Measurements from ENCODE around the gene HCRT.

The HCRT gene

DNA sequence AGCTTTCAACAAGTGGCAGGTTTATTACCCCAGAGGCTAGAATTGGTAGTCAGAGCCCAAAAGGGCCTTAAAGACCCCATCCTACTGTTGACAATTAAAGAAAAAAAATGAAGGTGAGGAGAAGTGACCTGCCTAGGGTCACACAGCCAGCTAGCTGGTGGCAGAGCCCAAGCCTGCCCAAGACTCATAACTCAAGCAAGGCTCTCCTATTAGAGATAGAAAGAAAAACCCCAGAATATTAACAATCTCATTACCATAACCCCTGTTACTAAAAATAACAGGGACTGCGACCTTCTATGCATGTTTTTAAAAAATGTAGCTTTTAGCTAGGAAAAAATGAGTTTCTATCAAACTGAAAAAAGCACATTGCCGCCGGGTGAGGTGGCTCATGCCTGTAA, 48.6 kb downstream of the HCRT start:
- DNase-seq = no peak

DNA sequence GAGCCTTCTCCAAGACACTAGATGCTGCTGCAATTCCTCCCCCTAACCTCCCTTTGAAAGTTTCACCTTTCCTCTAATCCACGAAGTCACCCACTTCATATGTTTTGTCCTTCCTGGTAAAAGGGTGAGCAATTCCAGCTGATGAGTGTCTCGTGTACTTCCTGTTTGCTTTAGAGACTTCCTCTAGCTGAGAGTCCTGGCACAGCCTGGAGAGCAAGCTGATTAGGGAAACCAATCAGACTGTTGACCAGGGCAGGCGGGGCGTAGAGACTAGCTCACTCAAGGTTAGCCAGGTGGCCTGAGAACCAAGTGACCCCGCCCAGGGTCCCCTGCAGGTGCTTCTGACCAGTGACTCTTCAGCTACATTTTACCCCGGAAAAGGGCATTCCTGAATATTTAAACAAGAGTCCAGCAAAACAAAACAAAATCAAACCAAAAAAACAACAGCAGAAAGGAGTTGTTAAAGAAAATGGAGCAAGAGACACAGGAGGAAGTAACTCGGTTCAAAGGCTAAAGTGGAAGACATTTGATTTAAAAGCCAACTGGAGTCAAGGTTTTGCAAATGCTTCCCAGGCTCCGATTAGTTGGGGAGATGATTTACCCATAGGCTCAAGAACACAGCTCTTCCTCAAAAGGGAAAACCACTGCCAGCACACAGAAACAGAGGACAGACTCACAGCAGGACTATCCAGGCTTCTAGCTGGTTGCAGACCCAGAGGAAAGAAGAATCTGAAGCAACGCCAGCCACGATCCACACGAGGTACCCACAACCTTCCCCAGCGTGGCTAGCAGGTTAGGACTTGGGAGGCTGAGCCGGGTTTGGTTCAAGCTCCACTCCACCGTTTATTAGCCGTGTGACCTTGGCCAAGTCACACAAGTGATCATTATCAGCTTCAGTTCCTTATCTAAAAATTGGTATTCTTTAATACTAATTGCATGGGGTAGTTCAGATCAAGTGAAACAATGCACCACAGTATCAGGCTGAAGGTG, 49.3 kb downstream of the HCRT start:
- DNase-seq = no peak

DNA sequence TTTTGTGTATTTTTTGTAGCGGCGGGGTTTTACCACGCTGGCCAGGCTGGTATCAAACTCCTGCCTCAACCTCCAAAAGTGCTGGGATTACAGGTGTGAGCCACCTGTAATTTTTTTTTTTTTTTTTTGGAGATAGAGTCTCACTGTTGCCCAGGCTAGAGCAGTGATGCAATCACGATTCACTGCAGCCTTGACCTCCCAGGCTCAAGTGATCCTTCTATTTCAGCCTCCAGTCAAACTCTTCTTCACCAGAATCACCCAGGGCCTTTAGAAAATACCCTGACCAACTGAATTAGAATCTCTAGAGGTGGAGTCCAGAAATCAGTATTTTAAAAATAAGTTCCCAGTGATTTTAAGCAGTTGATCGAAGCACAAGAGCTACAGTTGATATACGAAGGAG, 50.1 kb downstream of the HCRT start:
- no peak for DNase-seq

Data from activated naive CD4-positive, alpha-beta T cell (primary cell).